ENCODE results near the gene KRT73. TPM values are rescaled to one million over a fixed set of nuclear protein-coding genes. Genes with fewer than 3 reads are reported as not detected.

KRT73 gene
- total RNA-seq, 1 experiment from 2014 or later, result not detected

- POLR2A ChIA-PET, result no interaction called here
- no peak overlapping the region for H3K27ac Mint-ChIP-seq
- DNase-seq (ENCODE audit: low spot score) (no peak), ATAC-seq (no peak)
- H3K9me3 Mint-ChIP-seq, result peaks cover 9% of the 10 kb centered on the region
- no peaks in the 10 kb centered on the region for H3K4me1 Mint-ChIP-seq
- TF ChIP-seq ARID4B (CRISPR knock-in tag; IDR thresholded peaks at IDR 0.05; ENCODE audit: borderline replicate concordance) (no peak), KAT7 (CRISPR knock-in tag; IDR thresholded peaks at IDR 0.05; ENCODE audit: borderline replicate concordance) (no peak), MAX (CRISPR knock-in tag; IDR thresholded peaks at IDR 0.05) (no peak), E2F1 (CRISPR knock-in tag; IDR thresholded peaks at IDR 0.05) (no peak), NFE2L1 (CRISPR knock-in tag; IDR thresholded peaks at IDR 0.05) (no peak), ZNF219 (CRISPR knock-in tag; IDR thresholded peaks at IDR 0.05; ENCODE audit: borderline replicate concordance) (no peak), ZNF425 (CRISPR knock-in tag; conservative IDR thresholded peaks at IDR 0.05) (no peak), E2F4 (CRISPR knock-in tag; IDR thresholded peaks at IDR 0.05; ENCODE audit: borderline replicate concordance, low read depth) (no peak), TEAD1 (CRISPR knock-in tag; IDR thresholded peaks at IDR 0.05) (no peak), USF2 (CRISPR knock-in tag; IDR thresholded peaks at IDR 0.05) (no peak), NFYB (CRISPR knock-in tag; conservative IDR thresholded peaks at IDR 0.05; ENCODE audit: low read depth) (no peak), ZNF423 (CRISPR knock-in tag; IDR thresholded peaks at IDR 0.05) (no peak), ZNF232 (CRISPR knock-in tag; IDR thresholded peaks at IDR 0.05) (no peak), RORB (CRISPR knock-in tag; IDR thresholded peaks at IDR 0.05) (no peak), NR1H2 (CRISPR knock-in tag; IDR thresholded peaks at IDR 0.05) (no peak), SMAD4 (CRISPR knock-in tag; IDR thresholded peaks at IDR 0.05) (no peak), ZMAT4 (CRISPR knock-in tag; IDR thresholded peaks at IDR 0.05) (no peak), USF1 (CRISPR knock-in tag; IDR thresholded peaks at IDR 0.05) (no peak), ZNF532 (CRISPR knock-in tag; IDR thresholded peaks at IDR 0.05; ENCODE audit: borderline replicate concordance) (no peak)
- no peak overlapping the region for H3K4me3 Mint-ChIP-seq
- CTCF ChIA-PET, result interaction anchor here (0.7 to 2.4 kb wide), 6 partner anchors 45 to 260 kb away, joined by 3 to 8 read pairs (median 4); no protein-coding TSS in a partner anchor
- H3K36me3 Mint-ChIP-seq, result no peaks in the 10 kb centered on the region
- no peaks in the 10 kb centered on the region; the same call in 1 of the 2 replicates for H3K27me3 Mint-ChIP-seq (ENCODE audit: low read depth)
Observed at GRCh38 chr12:52647601-52648000, 29.2 kb upstream of the KRT73 start.
